HG02623 (cell line): ENCODE measurements around the gene SLAMF7.
A peak's percentile ranks its signal among the peaks of the same experiment; 100 is the strongest.

ENCODE experiments used
- ATAC-seq: cut with Tn5 transposase; IDR thresholded peaks from one replicate; pipeline ENCODE4 v1.9.1; 2021; ENCODE audit warnings: moderate library complexity; ENCODE audit not compliant: unreplicated experiment

SLAMF7 gene

GRCh38 chr1:160744852-160745520, 5.9 kb downstream of the SLAMF7 start:
- no peak for ATAC-seq

GRCh38 chr1:160745551-160745950, 6.5 kb downstream of the SLAMF7 start:
- ATAC-seq: no peak

GRCh38 chr1:160746836-160747500, 7.9 kb downstream of the SLAMF7 start:
- no peak for ATAC-seq

GRCh38 chr1:160747717-160748116, 8.7 kb downstream of the SLAMF7 start:
- no peak for ATAC-seq

- ATAC-seq: no peak
These were observed 9.3 kb downstream of the SLAMF7 start for GRCh38 chr1:160748181-160748877.

- ATAC-seq: no peak
These were observed 9.8 kb downstream of the SLAMF7 start for GRCh38 chr1:160748878-160749269.

GRCh38 chr1:160750608-160751007, 11.6 kb downstream of the SLAMF7 start:
- ATAC-seq: no peak

GRCh38 chr1:160752406-160752805, 13.4 kb downstream of the SLAMF7 start:
- ATAC-seq: no peak

GRCh38 chr1:160752924-160753323, 13.9 kb downstream of the SLAMF7 start:
- no peak for ATAC-seq

GRCh38 chr1:160753594-160753993, 14.5 kb downstream of the SLAMF7 start:
- no peak for ATAC-seq

GRCh38 chr1:160755461-160755860, 16.4 kb downstream of the SLAMF7 start:
- no peak for ATAC-seq

GRCh38 chr1:160755911-160756848, 17.1 kb downstream of the SLAMF7 start:
- no peak for ATAC-seq

GRCh38 chr1:160756849-160757201, 17.8 kb downstream of the SLAMF7 start:
- ATAC-seq: no peak

- no peak for ATAC-seq
These were observed 19.5 kb downstream of the SLAMF7 start for GRCh38 chr1:160758521-160758920.

- ATAC-seq: no peak
These were observed 20.7 kb downstream of the SLAMF7 start for GRCh38 chr1:160759740-160760139.

- no peak for ATAC-seq
These were observed 22.0 kb downstream of the SLAMF7 start for GRCh38 chr1:160761046-160761445.

GRCh38 chr1:160761886-160762285, 22.8 kb downstream of the SLAMF7 start:
- no peak for ATAC-seq

- no peak for ATAC-seq
These were observed 24.9 kb downstream of the SLAMF7 start for GRCh38 chr1:160763993-160764392.

- peak; percentile 55 for ATAC-seq
These were observed 28.6 kb downstream of the SLAMF7 start for GRCh38 chr1:160767395-160768294.

- peak; percentile 70 for ATAC-seq
These were observed 29.2 kb downstream of the SLAMF7 start for GRCh38 chr1:160768295-160768657.
